ELR (cell line): ENCODE measurements around the gene SFXN2.
"Not testable (repeated sequence)": the region's sequence is repeated elsewhere in the genome, so short reads cannot be mapped to it uniquely, and the experiment has no call there.

Source experiments
- DNase-seq: peaks from one replicate; pipeline ENCODE4 v3.0.0-alpha.2; 2015; ENCODE audit warnings: low read depth

Gene SFXN2

GRCh38 chr10:102720337-102720736, 5.9 kb downstream of the SFXN2 start:
- no peak for DNase-seq

GRCh38 chr10:102720775-102721301, 6.4 kb downstream of the SFXN2 start:
- no peak for DNase-seq

- DNase-seq = no peak
These were observed 7.5 kb downstream of the SFXN2 start for GRCh38 chr10:102721954-102722353.

GRCh38 chr10:102723989-102724388, 9.6 kb downstream of the SFXN2 start:
- no peak for DNase-seq

GRCh38 chr10:102726274-102726673, 11.8 kb downstream of the SFXN2 start:
- peak; percentile 52 for DNase-seq

- no peak for DNase-seq
These were observed 12.8 kb downstream of the SFXN2 start for GRCh38 chr10:102727037-102727818.

DNA sequence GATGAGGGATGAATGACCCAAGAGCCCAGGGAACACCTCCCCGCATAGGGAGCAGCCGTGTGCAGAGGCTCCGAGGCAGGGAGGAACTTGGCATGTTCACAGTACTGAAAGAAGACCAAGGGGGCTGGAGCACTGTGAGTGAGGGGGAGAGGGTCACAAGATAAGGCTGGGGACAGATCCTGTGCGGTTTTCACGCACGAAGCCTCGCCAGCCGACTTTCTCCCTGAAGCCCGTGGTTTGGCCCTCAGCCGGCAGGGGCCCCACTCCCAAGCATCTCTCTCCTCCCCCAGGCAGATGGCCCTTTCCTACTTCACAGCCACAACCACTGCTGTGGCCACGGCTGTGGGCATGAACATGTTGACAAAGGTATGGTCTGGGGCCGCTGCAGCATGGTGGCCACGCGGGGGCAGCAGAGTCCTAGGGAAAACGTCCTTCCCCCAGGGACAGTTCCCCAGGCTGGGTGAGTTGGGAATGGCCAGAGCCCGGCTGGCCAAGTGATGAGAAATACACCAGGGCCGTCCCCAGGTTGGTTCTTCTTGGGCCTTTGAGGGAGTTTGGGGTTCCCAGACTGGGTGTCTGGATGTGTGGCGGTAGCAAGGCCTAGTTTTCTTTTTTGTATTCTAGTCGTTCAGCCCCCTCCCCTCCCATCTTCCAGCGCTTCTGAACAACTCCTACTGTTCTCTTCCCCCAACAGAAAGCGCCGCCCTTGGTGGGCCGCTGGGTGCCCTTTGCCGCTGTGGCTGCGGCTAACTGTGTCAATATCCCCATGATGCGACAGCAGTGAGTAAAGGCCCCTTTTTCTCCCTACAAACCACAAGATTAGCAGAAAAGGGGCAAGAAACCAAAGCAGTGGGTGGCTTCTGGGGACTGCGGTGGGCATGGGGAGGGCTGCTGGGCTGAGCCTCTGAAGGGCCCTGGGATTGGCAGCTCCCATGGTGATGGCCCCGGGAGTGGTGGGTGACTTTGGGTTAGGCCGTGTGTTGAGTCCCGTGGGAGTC, 14.9 kb downstream of the SFXN2 start:
- peak; percentile 83 for DNase-seq

- no peak for DNase-seq
These were observed 16.9 kb downstream of the SFXN2 start for GRCh38 chr10:102731222-102731800.

DNA sequence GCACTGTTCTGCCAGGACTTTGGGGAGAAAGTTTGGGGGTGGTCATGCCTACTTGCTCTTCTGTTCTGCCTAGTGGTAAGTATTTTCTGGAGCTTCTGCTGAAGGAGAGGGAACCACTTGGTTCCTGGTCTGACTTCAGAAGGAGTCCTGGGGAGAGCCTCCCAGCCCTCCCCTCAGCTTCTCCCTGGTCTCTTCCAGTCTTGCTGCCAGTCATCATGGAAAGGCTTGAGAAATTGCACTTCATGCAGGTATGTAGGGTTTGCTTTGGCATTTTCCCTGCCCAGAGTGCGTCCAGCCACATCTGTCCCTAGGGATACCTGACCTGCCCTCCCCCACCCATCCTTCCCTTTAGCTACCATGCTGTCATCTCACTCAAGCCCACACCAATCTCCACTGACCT, 18.2 kb downstream of the SFXN2 start:
- no peak for DNase-seq

GRCh38 chr10:102735065-102735562, 20.7 kb downstream of the SFXN2 start:
- DNase-seq = no peak

GRCh38 chr10:102738692-102739121, 24.3 kb downstream of the SFXN2 start:
- DNase-seq = no peak

DNA sequence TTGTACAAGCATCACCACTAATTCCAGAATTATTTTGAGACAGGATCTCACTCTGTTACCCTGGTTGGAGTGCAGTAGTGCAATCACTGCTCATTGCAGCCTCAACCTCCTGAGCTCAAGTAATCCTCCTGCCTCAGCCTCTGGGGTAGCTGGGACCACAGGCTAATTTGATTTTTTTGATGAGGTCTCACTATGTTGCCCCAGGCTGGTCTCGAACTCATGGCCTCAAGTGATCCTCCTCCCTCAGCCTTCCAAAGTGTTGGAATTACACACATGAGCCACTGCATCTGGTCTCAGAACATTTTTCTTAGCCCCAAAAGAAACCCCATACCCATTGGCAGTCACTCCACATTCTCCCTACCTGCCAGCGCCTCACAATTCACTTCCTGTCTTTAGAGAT, 25.8 kb downstream of the SFXN2 start:
- no peak for DNase-seq

DNA sequence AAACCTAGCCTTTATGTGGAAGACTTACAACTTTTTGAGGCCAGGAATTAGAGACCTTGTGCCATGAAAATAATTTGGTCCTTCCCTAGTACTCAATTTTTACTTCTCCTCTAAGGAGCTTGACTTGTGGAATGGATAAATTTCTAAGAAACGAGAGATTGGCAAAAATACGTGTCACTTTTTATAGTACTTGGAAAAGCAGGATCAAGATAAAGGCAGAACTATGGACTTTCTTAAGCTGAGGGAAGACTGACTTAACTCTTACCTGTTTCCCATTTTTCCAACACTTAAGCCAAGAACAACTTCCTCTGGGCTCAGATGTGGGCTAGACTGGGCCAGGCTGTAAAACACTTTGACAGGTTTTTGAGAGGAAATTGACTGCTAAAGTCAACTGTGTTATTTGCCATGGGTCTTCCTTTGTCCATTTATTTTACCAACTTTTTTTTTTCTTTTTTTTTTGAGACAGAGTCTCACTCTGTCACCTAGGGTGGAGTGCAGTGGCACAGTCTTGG, 27.3 kb downstream of the SFXN2 start:
- DNase-seq = no peak

DNA sequence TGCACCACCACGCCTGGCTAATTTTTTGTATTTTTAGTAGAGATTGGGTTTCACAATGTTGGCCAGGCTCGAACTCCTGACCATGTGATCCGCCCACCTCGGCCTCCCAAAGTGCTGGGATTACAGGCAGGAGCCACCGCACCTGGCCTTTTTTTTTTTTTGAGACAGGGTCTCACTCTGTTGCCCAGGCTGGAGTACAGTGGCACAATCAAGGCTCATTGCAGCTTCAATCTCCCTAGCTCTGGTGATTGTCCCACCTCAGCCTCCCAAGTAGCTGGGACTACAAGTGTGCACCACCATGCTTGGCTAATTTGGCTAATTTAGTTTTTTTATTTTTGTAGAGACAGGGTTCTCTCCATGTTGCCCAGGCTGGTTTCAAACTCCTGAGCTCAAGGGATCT, 27.9 kb downstream of the SFXN2 start:
- not testable (repeated sequence) for DNase-seq

GRCh38 chr10:102743078-102743587, 28.7 kb downstream of the SFXN2 start:
- no peak for DNase-seq

- peak; percentile 100 for DNase-seq
These were observed 29.3 kb downstream of the SFXN2 start, which contains the start of gene WBP1L for GRCh38 chr10:102743588-102744373. Gene WBP1L, plus strand, starts transcription at chr10:102743948. Its CDS starts 106 bp downstream, at chr10:102744054.

DNA sequence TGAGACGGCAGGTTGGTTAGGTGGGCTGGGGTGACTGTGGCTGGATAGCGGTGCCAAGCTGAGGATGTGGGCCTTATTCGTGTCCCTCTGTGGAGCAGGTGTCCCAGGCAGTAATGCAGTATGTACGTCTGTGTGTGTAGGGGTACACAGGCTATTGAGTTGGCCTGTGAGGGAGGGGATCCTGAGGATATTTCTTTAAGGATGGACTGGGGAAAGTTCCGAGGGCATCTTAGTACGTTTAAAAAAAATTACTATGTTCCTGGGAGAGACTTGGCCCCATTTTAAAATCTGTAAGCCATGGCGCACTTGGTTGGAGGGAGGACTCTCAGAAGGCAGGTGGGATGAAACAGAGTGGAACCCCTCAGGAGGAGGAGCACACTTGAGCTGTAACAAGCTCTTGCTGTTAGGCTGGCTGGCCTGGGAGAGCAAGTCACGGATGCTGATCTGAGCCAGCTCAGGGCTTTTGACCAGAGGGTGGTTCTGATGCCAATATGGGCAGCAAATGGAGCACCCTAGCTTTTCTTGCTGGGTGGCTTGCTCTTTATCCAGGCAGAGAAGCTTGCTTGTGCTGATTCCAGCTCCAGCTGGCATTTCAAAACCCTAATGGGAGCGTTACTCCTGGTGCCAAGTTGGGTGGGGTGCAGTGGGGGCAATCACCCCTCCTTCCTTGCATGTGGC, 30.1 kb downstream of the SFXN2 start:
- DNase-seq = peak; percentile 40

DNA sequence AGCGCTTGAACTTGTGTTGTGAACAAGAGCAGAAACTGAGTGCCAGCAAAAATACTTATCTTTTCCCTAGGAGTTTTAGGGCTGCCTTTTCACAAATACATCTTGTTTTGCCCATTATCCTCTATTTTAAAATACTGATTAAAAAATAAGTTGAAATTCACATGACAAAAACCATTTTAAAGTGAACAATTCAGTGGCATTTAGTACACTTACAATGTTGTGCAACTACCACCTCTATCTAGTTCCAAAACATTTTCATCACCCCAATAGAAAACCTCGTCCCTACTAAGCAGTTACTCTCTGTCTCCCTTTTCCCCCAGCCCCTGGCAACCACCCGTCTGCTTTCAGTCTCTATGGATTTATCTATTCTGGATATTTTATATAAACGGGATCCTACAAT, 30.7 kb downstream of the SFXN2 start:
- DNase-seq = no peak

DNA sequence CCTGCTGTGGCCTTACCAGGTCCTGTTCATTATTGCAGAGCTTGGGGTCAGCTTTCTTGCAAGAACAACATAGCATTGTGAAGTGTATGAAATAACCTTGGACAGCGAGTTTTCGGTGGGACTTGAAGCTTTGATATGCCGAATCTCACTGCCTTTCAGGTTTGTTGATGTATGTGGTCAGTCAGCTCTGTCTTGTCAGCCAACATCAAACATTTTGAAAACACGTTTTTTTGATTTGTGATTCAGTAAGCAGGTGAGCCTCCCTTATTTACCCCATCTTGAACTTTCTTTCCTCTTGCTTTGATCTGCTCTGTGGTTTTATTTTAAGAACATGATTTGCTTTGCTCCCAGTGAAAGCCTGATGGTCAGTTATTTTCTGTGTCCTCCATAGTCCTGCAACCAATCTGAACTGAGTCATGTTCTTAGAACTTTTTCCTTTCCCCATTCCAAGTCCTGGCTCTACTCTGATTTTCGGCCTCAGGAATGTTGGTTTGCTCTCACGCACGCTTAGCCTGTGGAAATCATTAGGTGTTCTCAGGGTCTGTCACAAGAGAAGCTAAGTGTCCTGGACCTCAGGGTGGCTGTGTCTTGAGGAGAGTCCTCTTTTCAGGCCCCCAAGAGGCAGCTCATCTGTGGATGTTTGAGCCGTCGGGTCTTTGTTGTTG, 38.0 kb downstream of the SFXN2 start:
- DNase-seq = peak; percentile 74
